GM18498 (cell line): ENCODE measurements around the gene NFIL3.
"Not testable (repeated sequence)": the region's sequence is repeated elsewhere in the genome, so short reads cannot be mapped to it uniquely, and the experiment has no call there.

Experiments used
- ATAC-seq: cut with Tn5 transposase; IDR thresholded peaks from one replicate; pipeline ENCODE4 v1.9.1; 2021; ENCODE audit warnings: mild to moderate bottlenecking, moderate library complexity; ENCODE audit not compliant: unreplicated experiment

The NFIL3 gene, protein sequence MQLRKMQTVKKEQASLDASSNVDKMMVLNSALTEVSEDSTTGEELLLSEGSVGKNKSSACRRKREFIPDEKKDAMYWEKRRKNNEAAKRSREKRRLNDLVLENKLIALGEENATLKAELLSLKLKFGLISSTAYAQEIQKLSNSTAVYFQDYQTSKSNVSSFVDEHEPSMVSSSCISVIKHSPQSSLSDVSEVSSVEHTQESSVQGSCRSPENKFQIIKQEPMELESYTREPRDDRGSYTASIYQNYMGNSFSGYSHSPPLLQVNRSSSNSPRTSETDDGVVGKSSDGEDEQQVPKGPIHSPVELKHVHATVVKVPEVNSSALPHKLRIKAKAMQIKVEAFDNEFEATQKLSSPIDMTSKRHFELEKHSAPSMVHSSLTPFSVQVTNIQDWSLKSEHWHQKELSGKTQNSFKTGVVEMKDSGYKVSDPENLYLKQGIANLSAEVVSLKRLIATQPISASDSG

DNA sequence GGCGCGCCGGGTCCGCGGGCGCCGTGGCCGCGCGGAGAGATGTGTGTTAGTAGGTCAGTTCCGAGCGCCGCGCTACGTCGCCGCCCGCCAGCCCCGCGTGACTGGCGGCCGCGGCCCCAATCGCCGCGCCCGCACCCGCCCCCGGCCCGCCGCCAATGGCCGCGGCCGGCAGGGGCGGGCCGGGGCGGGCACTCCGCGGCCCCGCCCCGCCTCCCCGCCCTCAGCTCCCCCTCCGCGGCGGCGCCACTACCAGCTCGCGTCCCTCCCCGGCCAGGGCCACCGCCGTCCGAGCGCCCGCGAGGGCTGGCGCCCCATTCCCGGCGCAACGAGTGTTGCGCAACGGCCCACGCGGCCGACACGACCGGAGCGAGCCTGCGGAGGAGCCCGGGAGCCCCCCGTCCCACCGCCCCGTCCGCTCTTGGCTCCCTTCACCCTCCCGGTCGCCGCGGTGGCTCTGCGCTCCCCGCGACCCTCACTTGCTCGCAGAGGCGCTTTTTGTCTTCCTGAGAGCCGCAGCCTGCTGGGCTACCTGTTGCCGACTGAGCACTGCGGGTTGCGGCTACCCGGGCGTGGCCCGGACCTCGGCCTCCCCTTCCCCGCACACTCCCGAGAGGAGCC, at the start of gene NFIL3:
Gene NFIL3, minus strand, starts transcription at position 48 of the 618 bp plus-strand sequence. CDS start 13,098 bp downstream, outside the sequence.
- peak; percentile 88 for ATAC-seq

DNA sequence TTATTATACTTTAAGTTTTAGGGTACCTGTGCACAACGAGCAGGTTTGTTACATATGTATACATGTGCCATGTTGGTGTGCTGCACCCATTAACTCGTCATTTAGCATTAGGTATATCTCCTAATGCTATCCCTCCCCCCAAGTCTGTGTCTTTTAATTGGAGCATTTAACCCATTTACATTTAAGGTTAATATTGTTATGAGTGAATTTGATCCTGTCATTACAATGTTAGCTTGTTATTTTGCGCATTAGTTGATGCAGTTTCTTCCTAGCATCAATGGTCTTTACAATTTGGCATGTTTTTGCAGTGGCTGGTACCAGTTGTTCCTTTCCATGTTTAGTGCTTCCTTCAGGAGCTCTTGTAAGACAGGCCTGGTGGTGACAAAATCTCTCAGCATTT, 47.9 kb upstream of the NFIL3 start:
- ATAC-seq: not testable (repeated sequence)

DNA sequence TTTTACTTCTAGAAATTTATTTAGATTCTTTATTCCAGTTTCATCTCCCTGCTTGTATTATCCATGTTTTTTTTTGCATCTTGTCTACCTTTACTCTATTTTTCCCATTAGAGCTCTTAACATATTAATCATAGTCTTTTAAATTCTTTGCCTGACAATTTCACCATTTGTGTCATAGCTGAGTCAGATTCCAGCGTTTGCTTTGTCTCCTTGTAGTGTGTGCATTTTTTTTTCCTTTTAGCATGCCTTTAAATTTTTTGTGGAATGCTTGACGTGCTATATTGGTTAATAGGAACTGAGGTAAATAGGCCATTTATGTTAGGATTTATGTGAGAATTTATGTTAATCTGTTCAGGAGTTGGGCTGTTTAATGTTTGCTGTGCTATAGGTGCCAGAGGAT, 41.8 kb upstream of the NFIL3 start:
- no peak for ATAC-seq

DNA sequence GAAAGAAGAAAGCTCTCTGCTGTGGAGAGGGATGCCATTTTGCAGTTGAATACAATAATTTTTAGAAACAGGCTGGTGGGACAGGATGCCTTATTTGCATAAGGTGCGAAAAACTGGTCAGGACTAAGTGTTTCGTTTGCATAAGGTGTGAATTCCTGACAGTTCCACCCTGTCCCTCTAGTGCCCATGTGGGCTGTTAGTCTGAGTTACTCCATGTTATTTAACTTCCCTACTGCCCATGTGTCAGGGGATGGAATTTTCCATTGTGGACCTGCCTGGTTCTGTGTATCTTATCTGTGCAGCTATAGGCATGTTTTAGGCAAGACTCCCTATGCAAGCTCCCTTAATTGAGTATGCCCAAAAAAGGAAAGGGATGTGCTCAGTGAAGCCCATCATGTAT, 35.3 kb upstream of the NFIL3 start:
- no peak for ATAC-seq

DNA sequence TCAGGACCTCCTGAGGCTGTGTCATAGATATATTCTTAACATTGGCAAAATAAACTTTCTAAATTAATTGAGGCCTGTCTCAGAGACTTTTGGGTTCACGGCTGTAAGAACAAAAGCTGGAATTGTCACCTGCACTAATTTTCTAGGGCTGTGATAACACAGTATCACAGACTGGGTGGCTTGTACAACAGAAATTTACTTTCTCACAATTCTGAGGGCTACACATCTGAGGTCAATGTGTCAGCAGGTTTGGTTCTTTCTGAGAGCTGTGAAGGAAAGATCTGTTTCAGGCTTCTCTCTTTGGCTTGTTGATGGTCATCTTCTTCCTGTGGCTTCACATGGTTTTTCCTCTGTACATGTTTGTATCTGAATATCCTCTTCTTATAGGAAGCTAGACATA, 29.2 kb upstream of the NFIL3 start:
- ATAC-seq: no peak

DNA sequence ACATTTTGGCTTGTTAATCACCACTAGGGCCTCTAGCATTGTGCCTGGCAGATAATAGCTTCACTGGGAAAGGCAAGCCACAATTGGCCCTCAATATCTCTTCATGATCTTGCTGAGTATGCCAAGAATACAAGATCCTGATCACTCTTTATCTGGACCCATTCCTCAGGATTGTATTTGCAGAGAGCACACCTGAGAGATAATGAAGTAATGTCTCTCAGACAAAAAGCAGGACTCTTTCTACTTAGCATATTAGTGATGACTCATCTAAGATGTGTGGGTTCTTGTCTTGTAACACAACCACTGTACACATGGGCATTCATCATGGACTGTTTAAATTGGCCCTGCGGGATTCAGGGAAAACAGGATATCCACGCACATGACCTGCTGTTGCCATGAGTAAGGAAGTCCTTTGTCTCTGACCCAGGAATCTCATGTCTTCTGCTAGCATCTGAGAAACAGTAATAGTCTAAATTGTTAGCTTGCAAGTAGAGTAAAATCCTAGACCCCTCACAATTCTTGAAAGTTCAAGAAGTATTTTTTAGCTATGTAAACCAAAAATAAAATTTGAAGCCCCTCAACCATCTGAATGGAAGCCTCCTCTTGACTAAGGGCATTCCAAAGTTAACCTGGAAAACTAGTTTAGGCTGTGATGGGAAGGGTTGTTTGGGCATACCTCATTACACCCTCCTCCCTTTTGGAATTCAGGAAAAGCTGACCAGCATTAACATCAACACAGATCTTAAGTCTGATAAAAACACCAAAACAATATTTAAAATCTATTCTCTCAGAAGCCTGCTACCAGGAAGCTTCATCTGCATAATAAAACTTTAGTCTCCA, 28.0 kb upstream of the NFIL3 start:
- ATAC-seq: no peak

DNA sequence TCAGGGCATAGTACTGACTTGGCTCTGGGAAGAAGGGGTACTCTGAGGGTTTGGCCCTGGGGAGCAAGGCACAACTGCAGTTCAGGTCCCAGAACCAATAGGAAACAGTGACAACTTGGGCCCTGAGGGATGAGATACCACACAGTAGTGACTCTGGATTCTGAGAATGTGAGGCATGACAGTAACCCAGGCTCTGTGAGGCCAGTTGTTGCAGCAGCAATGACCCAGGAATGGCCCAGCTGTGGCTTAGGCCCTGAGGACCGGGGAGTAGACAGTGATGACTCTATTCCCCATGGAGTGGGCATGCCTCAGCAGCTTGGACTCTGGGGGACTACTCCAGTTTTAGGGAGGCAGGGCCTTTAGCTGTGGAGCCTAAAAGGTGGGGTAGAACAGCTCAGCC, 21.5 kb upstream of the NFIL3 start:
- no peak for ATAC-seq

DNA sequence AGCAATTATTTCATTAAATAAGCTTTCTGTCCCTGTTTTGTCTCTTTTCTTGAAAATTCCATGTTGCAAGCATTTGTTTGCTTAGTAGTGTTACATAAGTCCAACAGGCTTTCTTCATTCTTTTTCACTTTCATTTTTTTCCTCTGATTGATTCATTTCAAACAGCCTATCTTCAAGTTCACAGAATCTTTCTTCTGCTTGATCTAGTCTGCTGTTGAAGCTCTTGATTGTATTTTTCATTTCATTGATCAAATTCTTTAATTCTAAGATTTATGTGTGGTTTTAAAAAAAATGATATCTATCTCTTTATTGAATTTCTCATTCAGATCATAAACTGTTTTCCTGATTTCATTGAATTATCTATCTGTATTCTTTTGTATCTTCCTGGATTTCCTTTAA, 20.4 kb upstream of the NFIL3 start:
- no peak for ATAC-seq

DNA sequence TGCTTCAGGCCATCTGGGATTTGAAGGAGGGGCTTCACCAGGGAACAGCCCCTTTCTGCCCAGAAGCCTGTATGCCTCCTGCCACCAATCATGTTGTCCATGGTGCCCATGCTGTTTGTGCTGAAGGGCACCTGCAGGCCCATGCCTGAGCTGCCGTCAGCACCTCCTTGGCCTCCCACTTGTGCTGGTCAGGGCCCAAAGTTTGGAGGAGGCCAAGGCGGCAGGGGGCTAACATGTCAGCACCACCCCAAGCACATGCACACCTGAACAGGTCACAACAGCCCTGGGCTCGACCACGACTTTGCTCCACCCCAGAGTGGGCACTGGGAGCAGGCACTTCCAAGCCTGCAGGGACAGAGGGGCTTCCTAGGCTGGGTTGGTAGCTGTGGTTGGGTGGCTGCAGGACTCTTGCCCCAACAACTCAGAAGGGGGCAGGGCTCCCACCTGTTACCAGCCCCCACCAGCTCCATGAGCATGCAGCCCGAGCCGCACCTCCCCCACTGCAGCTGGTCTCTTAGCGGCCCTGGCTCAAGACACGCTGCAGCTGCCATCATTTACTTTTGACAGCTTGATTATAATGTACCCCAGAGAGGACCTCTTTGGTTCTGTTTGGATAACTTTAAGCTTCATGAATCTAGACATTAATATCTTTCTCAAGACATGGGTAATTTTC, 19.8 kb upstream of the NFIL3 start:
- ATAC-seq: no peak

DNA sequence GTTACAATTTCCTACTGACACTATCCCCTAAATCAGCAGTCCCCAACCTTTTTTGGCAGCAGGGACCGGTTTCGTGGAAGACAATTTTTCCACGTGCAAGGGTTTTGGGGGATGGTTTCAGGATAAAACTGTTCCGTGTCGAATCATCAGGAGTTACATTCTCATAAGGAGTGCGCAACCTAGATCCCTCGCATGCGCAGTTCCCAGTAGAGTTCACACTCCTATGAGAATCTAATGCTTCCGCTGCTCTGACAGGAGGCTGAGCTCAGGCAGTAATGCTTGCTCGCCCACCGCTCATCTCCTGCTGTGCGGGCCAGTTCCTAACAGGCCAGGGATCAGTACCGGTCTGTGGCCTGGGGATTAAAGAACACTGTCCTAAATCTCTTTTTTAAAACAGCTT, 13.2 kb upstream of the NFIL3 start:
- ATAC-seq: no peak

DNA sequence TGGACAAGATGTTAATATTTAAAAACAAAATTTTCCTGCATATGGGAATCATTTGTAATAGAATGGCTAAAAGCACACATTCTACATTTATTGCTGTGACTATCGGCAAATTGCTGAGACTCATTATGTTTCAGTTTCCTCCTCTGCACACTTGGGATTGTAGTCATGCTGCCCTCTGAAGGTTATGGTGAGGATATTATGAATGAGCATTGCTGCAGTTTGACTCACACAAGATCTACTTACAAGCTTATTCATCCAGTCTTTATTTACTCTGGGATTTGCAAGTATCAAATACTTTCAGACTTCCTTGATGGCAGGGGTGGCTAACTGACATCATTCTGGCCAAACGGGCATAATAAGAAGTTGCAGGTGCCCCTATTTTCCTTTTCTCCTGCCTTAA, 9.5 kb upstream of the NFIL3 start:
- ATAC-seq: no peak

DNA sequence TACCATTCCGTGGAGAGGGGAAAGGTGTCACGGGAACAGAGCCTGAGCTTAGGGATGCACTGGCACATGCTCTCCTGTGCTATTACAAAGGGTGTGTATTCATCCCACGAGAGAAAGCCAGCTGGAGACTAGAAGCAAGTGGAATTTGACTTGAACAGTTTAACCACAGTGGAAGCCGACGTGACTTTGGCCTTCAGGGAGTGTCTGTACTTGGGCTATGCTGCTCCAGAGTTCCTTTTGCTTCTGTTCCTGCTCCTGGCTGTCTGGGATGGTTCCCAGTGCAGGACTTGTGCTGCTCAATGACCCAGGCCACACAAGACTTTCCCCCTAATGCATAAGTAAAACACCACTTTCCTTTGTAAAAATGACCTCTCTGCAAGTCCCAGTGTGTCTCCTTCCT, 7.9 kb upstream of the NFIL3 start:
- ATAC-seq: no peak

DNA sequence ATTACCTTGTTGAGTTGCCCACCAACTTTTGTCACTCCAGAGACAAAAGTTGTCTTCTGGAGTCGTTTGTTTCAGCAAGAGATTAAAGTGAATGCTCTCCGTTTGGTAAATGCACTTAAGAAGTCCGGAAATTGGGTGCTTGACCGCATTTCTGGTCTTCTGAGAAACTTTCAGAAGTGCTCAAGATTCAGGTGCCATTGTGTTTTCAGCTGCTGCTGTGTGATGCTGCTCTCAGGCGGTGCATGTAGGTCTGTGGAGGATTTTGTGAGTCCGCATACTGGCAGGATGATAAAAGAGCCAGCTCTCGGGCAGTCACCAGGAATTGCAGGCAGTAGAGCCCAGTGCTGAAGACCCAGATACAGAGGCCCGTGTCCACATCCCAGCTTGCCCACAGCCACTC, 5.9 kb upstream of the NFIL3 start:
- no peak for ATAC-seq

DNA sequence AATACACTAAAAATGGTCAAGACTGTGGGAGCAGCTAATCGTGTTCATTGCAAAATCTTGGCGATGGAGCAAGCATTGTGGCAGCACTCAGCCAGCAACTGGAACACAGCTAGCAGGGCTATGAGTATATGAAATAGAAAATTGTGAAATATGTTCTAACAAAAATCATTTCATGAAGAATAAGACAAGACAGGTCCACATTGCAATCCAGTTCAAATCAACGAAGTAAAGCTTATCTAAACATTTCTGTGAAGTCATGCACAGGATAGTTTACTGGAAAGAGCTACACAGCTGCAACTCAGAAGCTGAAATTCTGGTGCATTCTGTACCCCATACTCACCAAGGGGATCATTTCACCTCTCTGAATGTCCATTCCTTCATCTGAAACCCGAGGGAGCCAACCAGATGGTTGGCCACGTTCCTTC, 5.3 kb upstream of the NFIL3 start:
- ATAC-seq: no peak

DNA sequence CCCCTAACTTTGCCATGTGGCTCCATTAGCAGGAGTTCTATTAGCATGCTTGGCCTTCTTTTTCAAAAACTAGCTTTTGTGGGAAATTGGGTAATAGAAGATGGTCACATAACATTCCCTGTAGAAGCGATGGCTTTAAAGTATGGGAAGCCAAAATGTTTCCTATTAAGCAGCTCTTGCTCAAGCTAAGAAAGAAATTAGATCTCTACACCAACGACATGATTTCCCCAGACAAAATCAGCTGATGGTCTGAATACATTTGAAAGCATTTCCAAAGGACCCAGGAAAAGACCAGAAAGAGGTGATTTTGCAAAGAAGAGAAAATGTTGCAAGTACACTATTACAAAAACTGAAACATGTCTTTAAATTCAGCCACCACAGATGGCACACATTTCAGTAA, 4.8 kb upstream of the NFIL3 start:
- no peak for ATAC-seq

DNA sequence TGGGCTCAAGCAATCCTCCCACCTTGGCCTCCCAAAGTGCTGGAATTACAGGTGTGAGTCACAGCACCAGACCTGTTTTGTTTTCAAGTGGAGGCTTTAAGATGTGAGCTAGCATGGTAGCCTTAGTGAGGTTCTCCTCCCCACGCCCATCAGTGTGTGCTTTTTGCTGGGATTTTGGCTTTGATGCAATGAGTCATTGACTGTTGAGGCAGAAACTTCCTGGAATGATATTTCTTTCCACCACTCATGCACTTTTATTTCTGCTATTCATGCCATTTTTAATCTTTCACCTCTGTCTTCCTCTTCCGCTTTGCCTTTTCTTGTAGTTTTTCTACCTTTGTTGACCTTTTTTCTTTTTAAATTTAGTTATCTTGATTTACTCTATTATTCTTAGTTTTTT, 4.2 kb upstream of the NFIL3 start:
- no peak for ATAC-seq

DNA sequence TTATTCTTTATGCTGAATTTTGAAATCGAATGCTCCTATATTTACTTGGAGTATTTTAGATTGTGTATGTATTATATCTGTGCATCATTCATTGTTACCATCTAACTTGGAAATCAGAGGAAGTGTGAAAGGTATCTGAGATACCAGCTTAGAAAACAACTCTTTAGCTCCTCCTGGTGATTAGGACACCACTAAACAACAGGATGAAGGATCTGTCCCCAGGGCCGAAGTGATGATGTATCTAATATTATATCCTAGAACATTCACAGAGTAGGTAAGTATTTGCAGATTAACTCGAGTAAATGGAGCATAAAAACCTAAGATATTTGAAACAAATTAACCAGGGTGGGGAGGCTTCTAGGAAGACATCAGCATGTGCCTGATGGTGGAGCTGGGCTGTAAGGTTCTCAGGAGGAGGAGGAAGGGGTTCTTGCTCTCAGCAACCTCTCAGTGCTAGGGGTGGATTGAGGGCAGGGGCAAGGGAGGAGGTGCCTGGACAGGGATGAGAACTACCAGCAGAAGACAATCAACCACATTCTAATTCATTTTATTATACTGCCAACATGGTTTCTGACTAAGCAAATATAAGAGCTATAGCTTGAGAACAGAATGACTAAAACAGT, 2.6 kb upstream of the NFIL3 start:
- ATAC-seq: no peak

DNA sequence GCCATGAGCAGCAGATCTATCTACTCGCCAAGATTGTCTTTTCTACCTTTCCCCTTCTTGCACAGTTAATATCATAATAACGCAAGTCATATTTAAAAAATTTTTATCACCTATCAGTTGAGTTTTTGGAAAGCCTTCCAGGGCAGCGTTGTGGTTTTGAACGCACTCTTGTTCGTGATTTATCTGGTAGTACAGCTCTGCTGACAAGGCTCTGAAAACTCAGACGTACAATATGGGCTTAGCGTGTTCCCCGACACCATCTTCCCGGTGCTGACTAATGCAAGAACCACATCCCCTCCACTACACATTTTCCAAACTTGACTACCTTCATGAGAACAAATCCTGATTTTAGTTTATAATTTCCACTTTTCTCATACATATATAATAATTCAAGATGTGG, 1.6 kb upstream of the NFIL3 start:
- ATAC-seq: no peak

DNA sequence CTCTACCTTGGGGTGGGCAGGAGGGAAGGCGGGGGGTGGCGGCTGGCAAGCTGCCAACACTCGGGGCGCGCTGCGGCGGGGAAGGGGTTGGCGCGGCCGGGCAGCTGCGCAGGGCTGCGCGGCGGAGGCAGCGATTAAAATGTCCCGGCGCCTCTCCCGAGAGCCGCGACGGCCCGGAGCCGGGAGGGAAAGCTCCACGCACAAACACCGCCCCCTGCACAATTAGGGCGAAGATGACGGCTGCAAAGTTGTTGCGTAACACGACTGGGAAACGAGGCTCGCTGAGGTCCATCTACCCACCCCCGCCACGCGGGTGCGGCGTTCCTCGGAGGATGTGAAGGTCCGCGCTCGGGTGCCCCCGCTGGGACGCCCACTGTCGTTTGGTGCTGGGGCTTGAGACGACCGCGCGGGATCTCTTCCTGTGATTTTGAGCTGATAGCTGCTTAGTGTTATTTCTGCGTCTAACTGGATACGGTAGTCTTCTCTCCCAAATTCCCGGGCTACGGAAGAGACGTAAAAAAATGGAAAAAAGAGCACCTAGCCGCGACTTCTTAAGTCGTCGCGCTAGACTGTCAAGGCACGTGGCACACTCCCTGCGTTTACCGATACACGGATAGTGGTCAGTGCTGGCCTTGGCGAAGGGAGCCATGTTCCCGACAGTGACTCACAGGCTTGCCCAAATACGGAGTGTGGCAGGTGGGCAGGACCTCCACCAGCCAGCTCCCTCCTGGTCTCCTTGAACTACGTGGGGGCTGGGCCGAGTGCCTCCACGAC, 958 bp upstream of the NFIL3 start:
- ATAC-seq: peak; percentile 4
